ENCODE measurements around the gene FBXO21. TPM values are rescaled to one million over a fixed set of nuclear protein-coding genes. Genes with fewer than 3 reads are reported as not detected.

FBXO21 gene
- total and polyA plus RNA-seq, 2 of the 13 experiments (the other 11 are each of a cell fraction or from before 2014, with no cell fraction given) = 15.6 to 32.5 TPM

GRCh38 chr12:117155278-117156060 lies 34.8 kb downstream of the FBXO21 start (continued):
- TF ChIP-seq CENPBD1 (CRISPR knock-in tag; IDR thresholded peaks at IDR 0.05; ENCODE audit: borderline replicate concordance, low read depth) (no peak), BCL3 (CRISPR knock-in tag; IDR thresholded peaks at IDR 0.05) (0 out of 2 replicates have a peak, but pooled peaks have one; percentile 33), KDM6A (CRISPR knock-in tag; IDR thresholded peaks at IDR 0.05; ENCODE audit: low read depth) (no peak), ZNF775 (CRISPR knock-in tag; IDR thresholded peaks at IDR 0.05; ENCODE audit: borderline replicate concordance) (no peak), TP53 (CRISPR knock-in tag; conservative IDR thresholded peaks at IDR 0.05) (no peak), ZNF644 (CRISPR knock-in tag; IDR thresholded peaks at IDR 0.05; ENCODE audit: low read depth) (0 out of 2 replicates have a peak, but pooled peaks have one; percentile 9), CSRNP1 (CRISPR knock-in tag; IDR thresholded peaks at IDR 0.05) (no peak), GATAD2A (CRISPR knock-in tag; IDR thresholded peaks at IDR 0.05) (peak; percentile 32; the same call in 1 of the 2 replicates), ZNF589 (CRISPR knock-in tag; conservative IDR thresholded peaks at IDR 0.05) (no peak), ZNF230 (CRISPR knock-in tag; IDR thresholded peaks at IDR 0.05) (no peak), XRCC5 (optimal IDR thresholded peaks at IDR 0.05; ENCODE audit: low read length) (peak; percentile 97), HMG20B (CRISPR knock-in tag; conservative IDR thresholded peaks at IDR 0.05) (no peak), ZNF350 (CRISPR knock-in tag; IDR thresholded peaks at IDR 0.05; ENCODE audit: borderline replicate concordance, low read depth) (peak; percentile 74; the same call in 1 of the 2 replicates), HBP1 (CRISPR knock-in tag; IDR thresholded peaks at IDR 0.05; ENCODE audit: low read depth) (no peak), ATF7-NPFF (CRISPR knock-in tag; IDR thresholded peaks at IDR 0.05; ENCODE audit: low read depth) (no peak), GATAD1 (CRISPR knock-in tag; IDR thresholded peaks at IDR 0.05) (peak; percentile 42; the same call in 1 of the 2 replicates), ZNF567 (CRISPR knock-in tag; IDR thresholded peaks at IDR 0.05; ENCODE audit: borderline replicate concordance) (no peak), IRF9 (CRISPR knock-in tag; IDR thresholded peaks at IDR 0.05; ENCODE audit: borderline replicate concordance) (no peak), JUNB (CRISPR knock-in tag; IDR thresholded peaks at IDR 0.05; ENCODE audit: borderline replicate concordance) (no peak), SMAD1 (CRISPR knock-in tag; IDR thresholded peaks at IDR 0.05; ENCODE audit: borderline replicate concordance, low read depth) (no peak)

Data from HepG2 (cell line).